Transverse colon (tissue), 4 donors: ENCODE data around the gene NT5C2.

ENCODE experiments used
- EP300 ChIP-seq: sonication (generic); formaldehyde crosslinking; IDR thresholded peaks from one replicate; pipeline ENCODE4 v1.6.1; 2017; ENCODE audit warnings: antibody characterized with exemption, low read depth
- POLR2A ChIP-seq: fragments of 450-650 bp; IDR thresholded peaks from one replicate; pipeline ENCODE4 v1.6.1; 2016; ENCODE audit warnings: antibody characterized with exemption, mild to moderate bottlenecking, moderate library complexity
- POLR2AphosphoS5 ChIP-seq, 3 donors: sonication (generic); formaldehyde crosslinking; IDR thresholded peaks; one replicate each; pipeline ENCODE4 v1.6.1; 2016; ENCODE audit warnings: antibody characterized with exemption in 3 of 3
- TF ChIP-seq, protein P1 (sequence below), 5 experiments: fragments of 200-600 bp in 3 of 5; fragments of 450-650 bp in 2 of 5; sonication (generic) in 3 of 5; IDR thresholded peaks; 1 replicate in 2 of 5; 2 replicates in 3 of 5; pipeline ENCODE4 v1.5.1; 2016 to 2017; ENCODE audit warnings: antibody characterized with exemption in 5 of 5, inconsistent platforms in 3 of 5, mild to moderate bottlenecking in 2 of 5, moderate library complexity in 1 of 5

DNA sequence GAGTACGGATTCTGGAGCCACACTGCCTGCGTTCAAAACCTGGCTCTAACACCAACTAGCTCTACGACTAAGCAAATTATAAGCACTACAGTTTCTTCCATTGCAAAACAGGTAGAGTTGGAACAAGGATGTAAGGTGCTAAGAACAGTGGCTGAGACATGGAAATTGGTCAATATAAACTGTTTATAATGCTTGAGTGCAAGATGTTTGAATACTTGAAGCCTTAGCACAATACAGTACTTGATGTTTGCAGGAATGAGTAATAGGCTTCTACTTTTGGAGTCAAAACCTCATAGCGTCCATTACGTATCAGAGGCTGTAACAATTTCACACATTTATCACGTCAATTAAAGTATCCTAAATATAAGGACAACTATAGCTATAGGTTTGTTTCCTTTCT, 6.9 kb downstream of the NT5C2 start:
- TF ChIP-seq, protein P1, sequence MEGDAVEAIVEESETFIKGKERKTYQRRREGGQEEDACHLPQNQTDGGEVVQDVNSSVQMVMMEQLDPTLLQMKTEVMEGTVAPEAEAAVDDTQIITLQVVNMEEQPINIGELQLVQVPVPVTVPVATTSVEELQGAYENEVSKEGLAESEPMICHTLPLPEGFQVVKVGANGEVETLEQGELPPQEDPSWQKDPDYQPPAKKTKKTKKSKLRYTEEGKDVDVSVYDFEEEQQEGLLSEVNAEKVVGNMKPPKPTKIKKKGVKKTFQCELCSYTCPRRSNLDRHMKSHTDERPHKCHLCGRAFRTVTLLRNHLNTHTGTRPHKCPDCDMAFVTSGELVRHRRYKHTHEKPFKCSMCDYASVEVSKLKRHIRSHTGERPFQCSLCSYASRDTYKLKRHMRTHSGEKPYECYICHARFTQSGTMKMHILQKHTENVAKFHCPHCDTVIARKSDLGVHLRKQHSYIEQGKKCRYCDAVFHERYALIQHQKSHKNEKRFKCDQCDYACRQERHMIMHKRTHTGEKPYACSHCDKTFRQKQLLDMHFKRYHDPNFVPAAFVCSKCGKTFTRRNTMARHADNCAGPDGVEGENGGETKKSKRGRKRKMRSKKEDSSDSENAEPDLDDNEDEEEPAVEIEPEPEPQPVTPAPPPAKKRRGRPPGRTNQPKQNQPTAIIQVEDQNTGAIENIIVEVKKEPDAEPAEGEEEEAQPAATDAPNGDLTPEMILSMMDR (IDR thresholded peaks at IDR 0.05): no peak
- TF ChIP-seq POLR2A (no peak), EP300 (no peak), POLR2AphosphoS5 (IDR thresholded peaks at IDR 0.05) (no peak)
